ENCODE data around the gene ARHGAP24. TPM values are rescaled to one million over a fixed set of nuclear protein-coding genes. Genes with fewer than 3 reads are reported as not detected.

ARHGAP24 gene
- total RNA-seq, 6 experiments from 2014 or later, result 4.0 to 7.3 (median 6.1) TPM

GRCh38 chr4:85544751-85545150 is 69.8 kb downstream of the ARHGAP24 start:
- no peaks in the 10 kb centered on the region for H3K9me3 ChIP-seq
- intact Hi-C loops (cut with DNase I), result no loop called here
- no peak for ATAC-seq
- H3K27ac ChIP-seq, result no peak overlapping the region
- 62% methylated on average over 5 of the region's 5 CpGs for WGBS (ENCODE audit: insufficient coverage, low coverage, low lambda C conversion rate, missing lambda C conversion rate)
- DNase-seq, result no peak
- H3K27me3 ChIP-seq, result no peaks in the 10 kb centered on the region
- H3K4me1 ChIP-seq, result no peaks in the 10 kb centered on the region
- no peaks in the 10 kb centered on the region for H3K36me3 ChIP-seq
- no peak for TF ChIP-seq POLR2A (IDR thresholded peaks at IDR 0.05)
- TF ChIP-seq CTCF (IDR thresholded peaks at IDR 0.05), result no peak
- no peak overlapping the region for H3K4me3 ChIP-seq

DNA sequence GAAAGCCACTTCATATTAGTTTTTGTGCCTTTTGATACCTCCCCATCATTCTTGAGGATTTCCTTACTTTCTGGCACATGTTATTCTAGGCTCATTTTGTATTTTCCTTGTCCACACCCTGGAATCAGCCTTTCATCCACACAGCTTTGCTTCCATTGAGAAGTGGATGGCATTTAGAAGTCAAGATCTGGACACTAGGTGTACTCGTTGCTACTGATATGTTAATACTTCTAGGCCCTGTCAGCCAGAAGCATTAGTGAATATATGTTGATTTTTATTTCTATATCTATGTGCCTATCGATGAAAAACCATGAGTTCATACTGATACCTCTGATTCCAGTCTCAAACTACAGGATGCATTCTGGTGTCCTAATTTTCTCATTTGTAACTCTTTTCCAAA is 73.2 kb downstream of the ARHGAP24 start:
- DNase-seq (no peak), ATAC-seq (no peak)
- no peaks in the 10 kb centered on the region for H3K36me3 ChIP-seq
- H3K9me3 ChIP-seq, result no peaks in the 10 kb centered on the region
- no peak overlapping the region for H3K27ac ChIP-seq
- no peak overlapping the region for H3K4me3 ChIP-seq
- no peaks in the 10 kb centered on the region for H3K4me1 ChIP-seq
- 44% methylated on average over 2 of the region's 2 CpGs for WGBS (ENCODE audit: insufficient coverage, low coverage, low lambda C conversion rate, missing lambda C conversion rate)
- H3K27me3 ChIP-seq, result no peaks in the 10 kb centered on the region
- intact Hi-C loops (cut with DNase I), result no loop called here
- TF ChIP-seq POLR2A (IDR thresholded peaks at IDR 0.05) (no peak), CTCF (IDR thresholded peaks at IDR 0.05) (no peak)

DNA sequence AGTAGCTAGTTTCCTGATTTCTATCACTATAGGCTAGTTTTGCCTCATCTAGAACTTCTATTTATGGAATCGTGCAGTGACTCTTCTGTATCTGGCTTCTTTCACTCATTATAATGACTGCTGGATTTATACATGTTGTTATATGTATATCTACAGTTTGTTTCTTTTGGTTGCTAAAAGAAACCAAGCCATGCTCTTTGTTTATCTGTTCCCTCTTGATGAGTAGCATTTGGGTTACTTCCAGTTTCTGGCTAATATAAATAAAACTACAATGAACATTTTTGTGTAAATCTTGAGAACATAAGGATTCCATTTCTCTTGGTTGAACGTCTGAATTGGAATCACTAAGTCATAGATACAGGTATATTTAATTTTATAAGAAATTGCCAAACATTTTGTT is 73.9 kb downstream of the ARHGAP24 start:
- WGBS (ENCODE audit: insufficient coverage, low coverage, low lambda C conversion rate, missing lambda C conversion rate), result 52% methylated on average over 2 of the region's 2 CpGs
- no peak for ATAC-seq
- DNase-seq, result no peak
- H3K27me3 ChIP-seq, result no peaks in the 10 kb centered on the region
- no peaks in the 10 kb centered on the region for H3K9me3 ChIP-seq
- H3K4me3 ChIP-seq, result no peak overlapping the region
- intact Hi-C loops (cut with DNase I), result no loop called here
- H3K27ac ChIP-seq, result no peak overlapping the region
- TF ChIP-seq POLR2A (IDR thresholded peaks at IDR 0.05) (no peak), CTCF (IDR thresholded peaks at IDR 0.05) (no peak)
- no peaks in the 10 kb centered on the region for H3K36me3 ChIP-seq
- no peaks in the 10 kb centered on the region for H3K4me1 ChIP-seq

- Histone ChIP-seq H3K36me3 (no peaks in the 10 kb centered on the region), H3K4me3 (no peak overlapping the region), H3K27ac (no peak overlapping the region), H3K27me3 (no peaks in the 10 kb centered on the region), H3K4me1 (no peaks in the 10 kb centered on the region), H3K9me3 (no peaks in the 10 kb centered on the region)
- ATAC-seq (no peak), DNase-seq (no peak)
- WGBS (ENCODE audit: insufficient coverage, low coverage, low lambda C conversion rate, missing lambda C conversion rate), result 67% methylated on average over 1 of the region's 1 CpG
- intact Hi-C loops (cut with DNase I), result no loop called here
- no peak for TF ChIP-seq CTCF (IDR thresholded peaks at IDR 0.05)
- TF ChIP-seq POLR2A (IDR thresholded peaks at IDR 0.05), result no peak
Measured at GRCh38 chr4:85555206-85555605, 80.3 kb downstream of the ARHGAP24 start.

GRCh38 chr4:85556283-85556682 is 81.3 kb downstream of the ARHGAP24 start:
- no peak overlapping the region for H3K4me3 ChIP-seq
- intact Hi-C loops (cut with DNase I), result no loop called here
- H3K4me1 ChIP-seq, result no peaks in the 10 kb centered on the region
- WGBS (ENCODE audit: insufficient coverage, low coverage, low lambda C conversion rate, missing lambda C conversion rate), result no CpG with 5 or more reads among the region's 4 CpGs
- H3K27ac ChIP-seq, result no peak overlapping the region
- H3K27me3 ChIP-seq, result no peaks in the 10 kb centered on the region
- TF ChIP-seq CTCF (IDR thresholded peaks at IDR 0.05) (no peak), POLR2A (IDR thresholded peaks at IDR 0.05) (no peak)
- H3K36me3 ChIP-seq, result no peaks in the 10 kb centered on the region
- ATAC-seq (no peak), DNase-seq (no peak)
- no peaks in the 10 kb centered on the region for H3K9me3 ChIP-seq

Data from right lobe of liver (tissue), 6 donors.